ENCODE results near the gene LRRC3C.
"Not testable (repeated sequence)": the region's sequence is repeated elsewhere in the genome, so short reads cannot be mapped to it uniquely, and the experiment has no call there.

The LRRC3C gene, protein sequence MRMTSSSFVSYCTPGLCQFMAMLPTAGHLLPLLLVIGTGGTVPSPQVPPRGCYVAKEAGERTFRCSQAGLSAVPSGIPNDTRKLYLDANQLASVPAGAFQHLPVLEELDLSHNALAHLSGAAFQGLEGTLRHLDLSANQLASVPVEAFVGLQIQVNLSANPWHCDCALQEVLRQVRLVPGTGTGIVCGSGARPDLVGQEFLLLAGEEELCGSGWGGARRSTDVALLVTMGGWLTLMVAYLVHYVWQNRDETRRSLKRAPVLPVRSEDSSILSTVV

GRCh38 chr17:39927101-39927928, at the start of gene LRRC3C, which contains the start of gene ORMDL3:
TSS of gene LRRC3C (plus strand) at chr17:39927732. CDS start at chr17:39941524, 13,792 bp downstream.
TSS of gene ORMDL3 (minus strand) at chr17:39927601. CDS start at chr17:39924203, 3,398 bp downstream.
- Histone ChIP-seq H3K4me1 (ENCODE audit: control insufficient read depth, insufficient read depth, low read length) (peaks cover 14% of the 10 kb centered on the region), H3K4me3 (ENCODE audit: low read length) (peak within 1 kb of the TSS; percentile 81), H3K27me3 (ENCODE audit: control insufficient read depth, insufficient read depth, low read length) (no peaks in the 10 kb centered on the region), H3K36me3 (ENCODE audit: control insufficient read depth, insufficient read depth, low read length) (peaks cover 16% of the 10 kb centered on the region), H3K27ac (ENCODE audit: low read depth, low read length) (peak within 1 kb of the TSS; percentile 87), H3K9ac (ENCODE audit: low read length) (peak within 1 kb of the TSS; percentile 58)

DNA sequence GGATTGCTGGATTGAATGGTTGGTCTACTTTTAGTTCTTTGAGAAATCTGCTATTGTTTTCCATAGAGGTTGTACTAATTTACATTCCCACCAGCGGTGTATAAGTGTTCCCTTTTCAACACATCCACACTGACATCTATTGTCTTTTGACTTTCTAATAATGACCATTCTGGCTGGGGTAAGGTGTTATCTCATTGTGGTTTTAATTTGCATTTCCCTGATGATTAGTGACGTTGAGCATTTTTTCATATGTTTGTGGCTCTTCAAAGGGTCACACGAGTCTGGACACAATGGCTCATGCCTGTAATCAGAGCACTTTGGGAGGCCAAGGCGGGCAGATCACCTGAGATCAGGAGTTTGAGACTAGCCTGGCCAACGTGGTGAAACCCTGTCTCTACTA, 41.4 kb upstream of the LRRC3C start:
- not testable (repeated sequence) for H3K9ac ChIP-seq (ENCODE audit: low read length); H3K36me3 ChIP-seq (ENCODE audit: control insufficient read depth, insufficient read depth, low read length); H3K27me3 ChIP-seq (ENCODE audit: control insufficient read depth, insufficient read depth, low read length)

DNA sequence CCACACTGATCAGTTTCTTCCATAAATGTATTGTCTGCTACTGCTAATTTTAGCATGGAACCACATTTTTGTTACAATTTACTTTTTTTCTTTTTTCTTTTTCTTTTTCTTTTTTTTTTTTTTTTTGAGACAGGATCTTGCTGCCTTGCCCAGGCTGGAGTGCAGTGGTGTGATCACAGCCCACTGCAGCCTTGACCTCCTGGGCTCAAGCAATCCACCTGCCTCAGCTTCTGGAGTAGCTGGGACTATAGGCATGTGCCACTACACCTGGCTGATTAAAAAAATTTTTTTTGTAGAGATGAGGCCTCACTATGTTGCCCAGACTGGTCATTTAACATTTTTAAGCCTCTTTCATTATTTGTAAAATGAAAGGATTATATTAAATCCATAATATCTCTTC, 40.5 kb upstream of the LRRC3C start:
- no peak overlapping the region for H3K4me3 ChIP-seq (ENCODE audit: low read length)

More for the DNA sequence above, 41.4 kb upstream of the LRRC3C start:
- not testable (repeated sequence) for H3K4me3 ChIP-seq (ENCODE audit: low read length); H3K27ac ChIP-seq (ENCODE audit: low read depth, low read length); H3K4me1 ChIP-seq (ENCODE audit: control insufficient read depth, insufficient read depth, low read length)

GRCh38 chr17:39889200-39889599, 38.3 kb upstream of the LRRC3C start:
- no peaks in the 10 kb centered on the region for H3K36me3 ChIP-seq (ENCODE audit: control insufficient read depth, insufficient read depth, low read length)
- H3K4me1 ChIP-seq (ENCODE audit: control insufficient read depth, insufficient read depth, low read length) = no peaks in the 10 kb centered on the region
- no peak overlapping the region for H3K27ac ChIP-seq (ENCODE audit: low read depth, low read length)
- H3K27me3 ChIP-seq (ENCODE audit: control insufficient read depth, insufficient read depth, low read length) = peaks cover 4% of the 10 kb centered on the region
- H3K9ac ChIP-seq (ENCODE audit: low read length) = no peak overlapping the region
- no peak overlapping the region for H3K4me3 ChIP-seq (ENCODE audit: low read length)

More for the DNA sequence above, 40.5 kb upstream of the LRRC3C start:
- Histone ChIP-seq H3K9ac (ENCODE audit: low read length) (no peak overlapping the region), H3K27me3 (ENCODE audit: control insufficient read depth, insufficient read depth, low read length) (no peaks in the 10 kb centered on the region), H3K4me1 (ENCODE audit: control insufficient read depth, insufficient read depth, low read length) (no peaks in the 10 kb centered on the region), H3K27ac (ENCODE audit: low read depth, low read length) (no peak overlapping the region), H3K36me3 (ENCODE audit: control insufficient read depth, insufficient read depth, low read length) (no peaks in the 10 kb centered on the region)

- Histone ChIP-seq H3K9ac (ENCODE audit: low read length) (no peak overlapping the region), H3K4me3 (ENCODE audit: low read length) (no peak overlapping the region), H3K27me3 (ENCODE audit: control insufficient read depth, insufficient read depth, low read length) (peaks cover 4% of the 10 kb centered on the region), H3K4me1 (ENCODE audit: control insufficient read depth, insufficient read depth, low read length) (no peaks in the 10 kb centered on the region), H3K27ac (ENCODE audit: low read depth, low read length) (no peak overlapping the region), H3K36me3 (ENCODE audit: control insufficient read depth, insufficient read depth, low read length) (no peaks in the 10 kb centered on the region)
These were observed 32.7 kb upstream of the LRRC3C start for GRCh38 chr17:39894681-39895376.

GRCh38 chr17:39898088-39898487, 29.4 kb upstream of the LRRC3C start:
- no peak overlapping the region for H3K4me3 ChIP-seq (ENCODE audit: low read length)
- no peak overlapping the region for H3K27ac ChIP-seq (ENCODE audit: low read depth, low read length)
- peaks cover under 1% of the 10 kb centered on the region for H3K27me3 ChIP-seq (ENCODE audit: control insufficient read depth, insufficient read depth, low read length)
- no peak overlapping the region for H3K9ac ChIP-seq (ENCODE audit: low read length)
- no peaks in the 10 kb centered on the region for H3K4me1 ChIP-seq (ENCODE audit: control insufficient read depth, insufficient read depth, low read length)
- no peaks in the 10 kb centered on the region for H3K36me3 ChIP-seq (ENCODE audit: control insufficient read depth, insufficient read depth, low read length)

- Histone ChIP-seq H3K36me3 (ENCODE audit: control insufficient read depth, insufficient read depth, low read length) (no peaks in the 10 kb centered on the region), H3K9ac (ENCODE audit: low read length) (no peak overlapping the region), H3K4me3 (ENCODE audit: low read length) (no peak overlapping the region), H3K27me3 (ENCODE audit: control insufficient read depth, insufficient read depth, low read length) (no peaks in the 10 kb centered on the region), H3K4me1 (ENCODE audit: control insufficient read depth, insufficient read depth, low read length) (no peaks in the 10 kb centered on the region), H3K27ac (ENCODE audit: low read depth, low read length) (no peak overlapping the region)
These were observed 28.3 kb upstream of the LRRC3C start for GRCh38 chr17:39899215-39899614.

GRCh38 chr17:39902027-39902426, 25.5 kb upstream of the LRRC3C start:
- not testable (repeated sequence) for H3K27ac ChIP-seq (ENCODE audit: low read depth, low read length); H3K36me3 ChIP-seq (ENCODE audit: control insufficient read depth, insufficient read depth, low read length); H3K27me3 ChIP-seq (ENCODE audit: control insufficient read depth, insufficient read depth, low read length); H3K9ac ChIP-seq (ENCODE audit: low read length); H3K4me1 ChIP-seq (ENCODE audit: control insufficient read depth, insufficient read depth, low read length); H3K4me3 ChIP-seq (ENCODE audit: low read length)

DNA sequence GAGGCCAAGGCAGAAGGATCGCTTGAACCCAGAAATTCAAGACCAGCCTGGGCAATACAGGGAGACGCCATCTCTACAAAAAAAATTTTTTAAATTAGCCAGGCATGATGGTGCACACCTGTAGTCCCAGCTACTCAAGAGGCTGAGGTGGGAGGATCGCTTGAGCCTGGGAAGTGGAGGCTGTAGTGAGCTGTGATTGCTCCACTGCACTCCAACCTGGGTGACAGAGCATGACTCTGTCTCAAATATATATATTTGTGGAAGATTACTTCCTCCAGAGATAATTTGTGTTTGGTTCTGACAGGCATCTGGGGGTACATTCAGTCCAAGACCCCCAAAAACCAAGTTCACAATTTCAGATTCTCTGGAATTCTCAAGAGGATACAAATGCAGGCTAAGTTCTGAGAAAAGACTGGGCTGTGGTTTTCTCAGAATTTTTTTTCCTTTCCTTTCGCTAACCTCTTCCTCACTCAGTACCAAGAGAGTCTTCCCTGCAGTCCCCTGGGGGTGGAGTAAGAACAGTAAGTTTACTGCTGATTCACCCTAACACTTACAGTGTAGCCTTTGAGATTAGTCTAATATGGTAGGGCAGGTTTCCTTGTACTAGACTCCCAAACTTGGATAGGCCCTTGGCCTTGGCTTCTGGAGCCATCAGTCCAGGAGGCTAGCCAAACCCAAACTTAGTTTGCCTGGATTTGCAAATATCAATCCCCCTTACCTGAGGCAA, 24.2 kb upstream of the LRRC3C start:
- Histone ChIP-seq H3K4me3 (ENCODE audit: low read length) (no peak overlapping the region), H3K27ac (ENCODE audit: low read depth, low read length) (no peak overlapping the region), H3K27me3 (ENCODE audit: control insufficient read depth, insufficient read depth, low read length) (no peaks in the 10 kb centered on the region), H3K36me3 (ENCODE audit: control insufficient read depth, insufficient read depth, low read length) (peaks cover 5% of the 10 kb centered on the region), H3K4me1 (ENCODE audit: control insufficient read depth, insufficient read depth, low read length) (no peaks in the 10 kb centered on the region), H3K9ac (ENCODE audit: low read length) (no peak overlapping the region)

DNA sequence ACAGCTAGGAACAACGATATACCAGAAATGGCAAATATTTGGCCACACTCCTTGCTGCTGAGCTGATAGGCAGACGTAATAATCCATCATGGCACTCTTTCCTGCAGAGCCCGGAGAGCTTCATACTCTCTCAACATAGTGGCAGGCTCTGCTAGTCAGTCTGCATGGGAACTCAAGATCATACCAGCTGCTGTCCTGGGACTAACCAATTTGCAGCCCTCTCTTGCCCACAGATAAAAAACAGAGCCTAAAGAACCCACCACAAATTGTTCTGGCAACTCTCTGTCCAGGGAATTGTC, 22.6 kb upstream of the LRRC3C start:
- H3K4me3 ChIP-seq (ENCODE audit: low read length) = no peak overlapping the region
- peaks cover 5% of the 10 kb centered on the region for H3K36me3 ChIP-seq (ENCODE audit: control insufficient read depth, insufficient read depth, low read length)
- H3K27ac ChIP-seq (ENCODE audit: low read depth, low read length) = no peak overlapping the region
- no peaks in the 10 kb centered on the region for H3K27me3 ChIP-seq (ENCODE audit: control insufficient read depth, insufficient read depth, low read length)
- no peaks in the 10 kb centered on the region for H3K4me1 ChIP-seq (ENCODE audit: control insufficient read depth, insufficient read depth, low read length)
- H3K9ac ChIP-seq (ENCODE audit: low read length) = no peak overlapping the region

GRCh38 chr17:39908789-39909352, 18.7 kb upstream of the LRRC3C start:
- Histone ChIP-seq H3K27ac (ENCODE audit: low read depth, low read length) (no peak overlapping the region), H3K9ac (ENCODE audit: low read length) (no peak overlapping the region), H3K36me3 (ENCODE audit: control insufficient read depth, insufficient read depth, low read length) (peaks cover 10% of the 10 kb centered on the region), H3K27me3 (ENCODE audit: control insufficient read depth, insufficient read depth, low read length) (no peaks in the 10 kb centered on the region), H3K4me3 (ENCODE audit: low read length) (no peak overlapping the region), H3K4me1 (ENCODE audit: control insufficient read depth, insufficient read depth, low read length) (no peaks in the 10 kb centered on the region)

DNA sequence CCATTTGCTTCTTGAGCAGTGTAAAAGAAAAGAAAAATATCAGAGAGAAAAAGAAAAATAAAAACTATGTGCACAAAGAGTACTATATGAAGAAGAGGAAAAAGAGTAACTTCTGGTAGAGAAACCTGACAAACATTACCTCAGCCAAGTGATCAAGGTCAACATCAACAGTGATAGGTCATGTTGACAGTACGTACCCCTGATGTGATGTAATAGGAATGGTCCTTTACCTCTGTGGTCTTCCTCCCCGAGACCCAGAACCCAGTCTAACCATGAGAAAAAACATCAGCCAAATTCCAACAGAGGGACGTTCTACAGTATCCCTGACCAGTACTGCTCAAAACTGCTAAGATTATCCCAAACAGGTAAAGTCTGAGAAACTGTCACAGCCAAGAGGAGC, 13.5 kb upstream of the LRRC3C start:
- H3K36me3 ChIP-seq (ENCODE audit: control insufficient read depth, insufficient read depth, low read length) = peaks cover 5% of the 10 kb centered on the region
- no peak overlapping the region for H3K4me3 ChIP-seq (ENCODE audit: low read length)
- no peaks in the 10 kb centered on the region for H3K4me1 ChIP-seq (ENCODE audit: control insufficient read depth, insufficient read depth, low read length)
- no peak overlapping the region for H3K27ac ChIP-seq (ENCODE audit: low read depth, low read length)
- no peak overlapping the region for H3K9ac ChIP-seq (ENCODE audit: low read length)
- no peaks in the 10 kb centered on the region for H3K27me3 ChIP-seq (ENCODE audit: control insufficient read depth, insufficient read depth, low read length)

All from rectal smooth muscle tissue (tissue), 1 donor.